ENCODE results near the gene GRIP2.

DNA sequence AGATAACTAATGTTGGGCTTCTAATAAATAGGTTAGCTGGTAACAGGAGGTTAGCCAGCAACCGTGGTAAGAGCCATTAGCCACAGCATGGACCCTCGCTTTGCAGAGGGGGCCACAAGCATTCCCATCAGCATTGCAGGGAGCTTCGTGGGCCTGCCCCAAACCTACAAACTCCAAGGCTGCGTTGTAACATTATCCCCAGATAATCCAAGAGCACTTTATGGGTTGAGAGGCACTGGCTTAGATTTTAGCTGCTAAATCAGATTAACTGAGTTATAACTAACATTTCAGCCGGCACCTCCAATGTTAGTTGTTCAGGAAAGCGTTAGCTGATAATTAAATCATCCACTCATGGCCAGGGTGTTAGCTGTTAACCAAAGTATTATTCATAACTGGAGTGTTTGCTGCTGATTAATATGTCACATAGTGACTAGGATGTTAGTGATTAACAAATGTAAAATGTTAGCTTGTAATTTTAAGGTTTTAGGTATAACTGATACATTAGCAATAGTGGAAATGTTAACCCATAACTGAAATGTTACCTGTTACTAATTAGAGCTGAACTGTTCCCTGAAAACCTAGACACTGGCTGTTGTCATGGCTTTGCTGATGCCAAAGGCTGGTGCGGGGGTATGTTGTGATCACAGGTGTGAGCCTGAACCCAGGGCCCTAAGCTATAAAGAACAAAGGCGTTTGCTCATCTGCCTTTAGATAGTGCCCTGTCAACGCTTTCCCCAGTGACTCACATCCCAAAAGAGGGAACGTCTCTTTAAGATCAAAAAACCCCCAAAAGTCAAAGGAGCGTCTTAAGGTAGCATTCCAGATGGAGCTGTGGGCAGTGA lies 81.5 kb downstream of the GRIP2 start:
- TF ChIP-seq, protein P1, sequence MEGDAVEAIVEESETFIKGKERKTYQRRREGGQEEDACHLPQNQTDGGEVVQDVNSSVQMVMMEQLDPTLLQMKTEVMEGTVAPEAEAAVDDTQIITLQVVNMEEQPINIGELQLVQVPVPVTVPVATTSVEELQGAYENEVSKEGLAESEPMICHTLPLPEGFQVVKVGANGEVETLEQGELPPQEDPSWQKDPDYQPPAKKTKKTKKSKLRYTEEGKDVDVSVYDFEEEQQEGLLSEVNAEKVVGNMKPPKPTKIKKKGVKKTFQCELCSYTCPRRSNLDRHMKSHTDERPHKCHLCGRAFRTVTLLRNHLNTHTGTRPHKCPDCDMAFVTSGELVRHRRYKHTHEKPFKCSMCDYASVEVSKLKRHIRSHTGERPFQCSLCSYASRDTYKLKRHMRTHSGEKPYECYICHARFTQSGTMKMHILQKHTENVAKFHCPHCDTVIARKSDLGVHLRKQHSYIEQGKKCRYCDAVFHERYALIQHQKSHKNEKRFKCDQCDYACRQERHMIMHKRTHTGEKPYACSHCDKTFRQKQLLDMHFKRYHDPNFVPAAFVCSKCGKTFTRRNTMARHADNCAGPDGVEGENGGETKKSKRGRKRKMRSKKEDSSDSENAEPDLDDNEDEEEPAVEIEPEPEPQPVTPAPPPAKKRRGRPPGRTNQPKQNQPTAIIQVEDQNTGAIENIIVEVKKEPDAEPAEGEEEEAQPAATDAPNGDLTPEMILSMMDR (IDR thresholded peaks at IDR 0.05): no peak
- no peak for TF ChIP-seq EP300 (IDR thresholded peaks at IDR 0.05)
